HG03378 (cell line): ENCODE results near the gene BTBD18.

ENCODE experiments used
- ATAC-seq: cut with Tn5 transposase; IDR thresholded peaks from one replicate; pipeline ENCODE4 v1.9.1; 2021; ENCODE audit warnings: mild to moderate bottlenecking, moderate library complexity; ENCODE audit not compliant: unreplicated experiment

Gene BTBD18, protein sequence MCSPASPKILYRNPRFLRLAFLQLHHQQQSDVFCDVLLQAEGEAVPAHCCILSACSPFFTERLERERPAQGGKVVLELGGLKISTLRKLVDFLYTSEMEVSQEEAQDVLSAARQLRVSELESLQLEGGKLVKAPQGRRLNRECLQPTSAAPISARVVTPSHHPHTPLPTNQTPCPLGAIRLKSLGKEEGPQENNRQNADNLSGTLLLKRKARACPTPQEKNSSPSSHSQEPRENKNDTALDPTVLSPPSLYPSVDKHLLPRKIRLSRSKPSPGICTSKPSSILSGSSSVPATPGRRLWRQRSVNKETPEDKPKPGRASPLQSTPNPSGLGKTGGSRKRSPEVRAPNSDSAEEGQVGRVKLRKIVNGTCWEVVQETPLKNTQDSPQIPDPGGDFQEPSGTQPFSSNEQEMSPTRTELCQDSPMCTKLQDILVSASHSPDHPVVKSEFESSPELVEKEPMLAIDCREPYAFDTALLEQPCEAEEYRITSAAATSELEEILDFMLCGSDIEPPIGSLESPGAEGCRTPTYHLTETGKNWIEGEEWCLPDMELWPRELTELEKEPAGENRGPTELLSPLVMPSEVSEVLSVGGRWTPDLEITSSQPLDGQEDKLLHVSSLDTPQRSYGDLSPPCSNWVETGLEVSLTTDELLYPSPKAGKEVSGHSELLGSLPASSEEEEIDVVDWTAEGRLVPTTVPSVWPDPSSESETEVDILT

GRCh38 chr11:57751676-57752253, at the start of gene BTBD18:
TSS of gene BTBD18 (minus strand) at chr11:57751819. CDS start at chr11:57751188, 631 bp downstream.
- ATAC-seq: peak; percentile 44

DNA sequence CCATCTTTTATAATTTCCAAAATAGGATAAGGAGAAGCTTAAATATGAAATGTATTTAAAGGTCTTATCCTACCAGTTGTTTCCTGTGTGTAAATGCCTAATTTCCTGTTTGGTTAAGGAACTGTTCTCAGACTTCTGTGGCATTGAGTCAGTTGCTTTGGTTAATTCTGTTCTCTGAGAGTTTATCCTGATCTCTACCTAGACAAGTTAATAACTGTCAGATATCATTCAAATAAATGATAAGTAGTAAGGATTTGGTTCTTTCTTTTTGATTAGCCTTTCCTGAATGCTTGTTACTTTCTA, 49.5 kb upstream of the BTBD18 start:
- no peak for ATAC-seq

DNA sequence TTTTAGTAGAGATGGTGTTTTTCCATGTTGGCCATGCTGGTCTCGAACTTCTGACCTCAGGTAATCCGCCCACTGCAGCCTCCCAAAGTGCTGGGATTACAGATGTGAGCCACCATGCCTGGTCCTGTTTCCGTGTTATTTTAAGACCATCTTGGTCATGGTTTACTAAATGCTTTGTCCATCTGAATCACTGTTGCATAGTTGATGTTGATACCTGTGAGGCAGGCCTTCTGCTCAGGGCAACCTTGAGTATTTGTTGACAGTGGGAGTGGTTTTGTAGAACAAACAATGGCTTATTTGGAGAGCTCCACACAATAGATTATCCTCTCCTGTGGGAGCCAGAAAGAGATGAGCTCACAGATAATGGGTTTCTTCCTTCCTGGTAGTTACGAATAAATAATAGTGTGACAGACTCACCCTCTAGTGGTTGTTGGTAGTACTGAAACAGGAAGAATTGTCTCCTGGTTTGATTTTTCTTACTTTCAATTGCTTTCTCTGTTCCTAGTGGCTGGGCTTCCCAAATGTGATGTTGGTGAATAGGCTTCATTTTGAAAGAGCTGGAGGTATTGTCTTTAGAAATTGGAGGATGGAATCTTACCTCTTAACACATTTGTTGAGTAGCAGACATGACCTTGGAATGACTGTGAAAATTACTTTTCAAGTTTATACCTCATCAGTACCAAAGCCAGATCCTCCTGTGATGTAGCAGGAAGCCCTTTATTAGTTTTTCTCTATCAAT, 49.0 kb upstream of the BTBD18 start:
- peak; percentile 92 for ATAC-seq

GRCh38 chr11:57798905-57799559, 47.4 kb upstream of the BTBD18 start:
- no peak for ATAC-seq

GRCh38 chr11:57793351-57794115, 41.9 kb upstream of the BTBD18 start:
- no peak for ATAC-seq

DNA sequence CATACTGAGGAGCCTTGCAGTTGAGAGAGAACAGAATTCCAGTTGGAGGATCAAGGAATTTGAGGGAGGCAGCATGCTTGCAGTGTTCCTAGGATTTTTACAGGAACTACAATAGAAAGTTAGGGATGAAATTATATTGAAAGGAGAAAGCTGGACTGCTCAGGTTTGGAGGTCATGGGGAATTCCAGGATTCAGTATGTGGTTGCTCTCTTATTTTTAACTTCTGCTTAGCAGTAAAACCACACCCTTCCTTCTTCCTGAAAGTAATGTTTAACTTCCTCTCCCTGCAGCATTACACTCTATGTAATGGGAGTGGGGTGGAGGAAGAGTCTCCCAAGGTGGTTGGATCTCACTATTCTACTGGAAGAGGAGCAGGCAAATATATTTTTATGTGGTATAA, 41.3 kb upstream of the BTBD18 start:
- ATAC-seq: no peak

GRCh38 chr11:57792060-57792541, 40.5 kb upstream of the BTBD18 start:
- peak; percentile 88 for ATAC-seq

GRCh38 chr11:57791321-57792059, 39.9 kb upstream of the BTBD18 start:
- ATAC-seq: no peak

GRCh38 chr11:57788703-57789088, 37.1 kb upstream of the BTBD18 start:
- ATAC-seq: no peak

DNA sequence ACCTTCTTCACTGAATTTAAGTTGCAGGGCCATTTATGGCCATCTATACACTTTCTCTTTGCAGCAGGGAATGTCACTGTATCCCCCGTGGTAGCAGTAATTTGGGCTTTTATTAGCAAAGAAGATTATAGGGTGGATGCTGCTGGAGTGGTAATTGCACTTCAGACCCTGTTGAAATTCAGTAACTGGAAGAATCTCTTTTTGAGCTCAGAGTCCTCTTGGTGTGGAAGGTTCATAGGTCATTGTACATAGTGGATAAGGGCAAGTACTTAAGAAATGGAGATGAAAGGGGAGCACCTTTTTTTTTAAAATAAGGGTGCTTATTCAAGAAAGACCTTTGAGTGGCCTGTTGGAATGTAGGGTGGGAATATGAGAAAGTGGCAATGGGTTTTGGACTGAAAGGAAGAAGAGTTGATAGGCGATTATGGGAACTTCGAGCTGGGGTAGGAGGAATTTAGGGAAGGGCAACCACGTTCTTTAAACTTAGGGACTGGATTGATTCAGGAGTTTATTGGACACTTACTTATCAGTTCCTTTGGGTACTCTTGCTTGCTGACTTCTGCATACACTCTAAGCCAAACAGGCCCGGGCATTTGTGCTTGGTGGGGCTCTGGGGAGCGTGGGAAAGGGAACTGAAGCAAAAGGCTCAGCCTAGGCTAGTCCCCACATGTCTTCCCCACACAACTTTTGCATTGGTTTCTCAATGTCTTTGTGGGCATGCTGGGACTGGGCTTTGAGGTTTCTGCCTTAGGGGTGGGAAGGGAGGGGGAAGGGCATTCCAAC, 36.5 kb upstream of the BTBD18 start:
- ATAC-seq: no peak

DNA sequence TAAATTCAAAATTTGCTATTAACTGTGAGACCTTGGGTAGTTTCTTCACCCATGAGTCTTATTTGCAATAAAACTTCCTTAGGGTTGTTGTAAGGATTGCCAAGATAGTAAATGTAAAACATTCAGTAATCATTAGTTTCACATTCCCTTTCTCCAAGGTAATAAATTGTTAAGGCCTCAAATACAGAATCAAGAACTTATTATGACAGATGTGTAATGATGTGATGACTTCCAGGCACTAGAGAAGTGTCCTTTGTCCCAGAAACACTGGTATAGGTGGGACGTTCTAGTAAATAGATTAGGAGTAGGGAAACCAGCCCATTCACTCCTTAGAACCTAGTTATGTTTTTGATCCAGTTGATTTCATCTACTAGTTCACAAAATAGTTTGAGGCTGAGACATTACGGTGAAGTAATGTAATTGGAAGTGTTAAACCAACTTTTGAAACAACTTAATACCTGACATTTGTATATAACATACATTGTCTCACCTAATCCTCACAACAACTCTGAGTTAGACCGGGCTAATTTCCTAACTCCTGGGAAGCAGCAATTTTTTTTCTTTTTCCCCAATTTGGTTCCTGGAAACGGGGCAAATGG, 35.5 kb upstream of the BTBD18 start:
- ATAC-seq: no peak

DNA sequence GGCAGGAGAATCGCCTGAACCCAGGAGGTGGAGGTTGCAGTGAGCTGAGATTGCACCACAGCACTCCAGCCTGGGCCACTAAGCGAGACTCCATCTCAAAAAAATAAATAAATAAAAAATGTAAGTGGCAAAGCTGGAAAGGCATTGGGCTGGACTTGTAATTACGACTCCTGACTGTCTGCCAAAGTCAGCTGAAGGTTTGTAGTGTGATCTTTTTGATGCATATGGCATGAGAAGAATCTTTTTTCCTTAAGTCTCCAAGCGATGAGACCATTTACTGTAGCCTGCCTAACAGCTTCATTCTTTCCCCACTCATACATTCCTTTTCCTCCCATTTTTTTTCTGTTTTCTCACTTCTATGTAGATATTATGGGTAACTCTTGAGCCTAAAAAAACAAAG, 34.8 kb upstream of the BTBD18 start:
- ATAC-seq: no peak

- ATAC-seq: peak; percentile 67
Measured at GRCh38 chr11:57785072-57785471, 33.5 kb upstream of the BTBD18 start.

DNA sequence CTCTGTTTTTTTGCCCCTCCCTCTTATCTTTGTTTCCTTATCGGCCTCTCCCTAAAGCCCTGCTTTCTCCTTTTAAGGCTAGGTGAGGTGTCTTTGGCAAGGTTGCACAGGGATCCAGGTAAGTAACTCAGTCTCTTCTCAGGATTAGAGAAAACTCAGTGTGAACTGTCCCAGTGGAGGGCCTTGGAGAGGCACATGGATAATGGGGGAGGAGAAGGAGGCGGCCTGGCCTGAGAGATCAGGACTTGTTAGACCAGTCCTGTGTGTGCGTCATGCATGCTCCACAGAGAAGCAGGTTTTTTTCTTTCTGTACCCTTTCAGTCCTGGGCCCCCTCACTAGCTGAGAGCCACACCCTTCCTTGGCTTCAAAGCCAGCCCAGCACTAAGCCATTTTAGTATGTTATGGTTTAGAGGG, 29.9 kb upstream of the BTBD18 start:
- ATAC-seq: no peak

DNA sequence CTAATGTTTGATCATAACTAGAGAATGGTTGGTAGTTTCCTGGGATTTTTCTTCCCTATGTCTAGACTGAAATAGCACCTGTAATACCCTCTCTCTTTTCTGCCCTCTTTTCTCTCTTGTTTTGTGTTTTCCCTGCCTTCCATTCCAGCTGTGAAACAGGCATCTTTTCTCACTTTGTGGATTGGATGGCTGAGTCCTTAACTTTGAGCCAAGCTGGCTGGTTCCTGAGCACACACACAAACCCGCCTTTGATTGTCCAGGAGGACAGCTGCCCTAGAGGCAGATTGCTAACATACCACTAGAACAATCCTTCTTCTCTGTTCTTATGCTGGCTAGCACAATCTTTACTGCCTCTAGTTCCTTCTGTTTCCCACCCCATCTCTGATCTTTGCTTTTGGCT, 27.7 kb upstream of the BTBD18 start:
- no peak for ATAC-seq

DNA sequence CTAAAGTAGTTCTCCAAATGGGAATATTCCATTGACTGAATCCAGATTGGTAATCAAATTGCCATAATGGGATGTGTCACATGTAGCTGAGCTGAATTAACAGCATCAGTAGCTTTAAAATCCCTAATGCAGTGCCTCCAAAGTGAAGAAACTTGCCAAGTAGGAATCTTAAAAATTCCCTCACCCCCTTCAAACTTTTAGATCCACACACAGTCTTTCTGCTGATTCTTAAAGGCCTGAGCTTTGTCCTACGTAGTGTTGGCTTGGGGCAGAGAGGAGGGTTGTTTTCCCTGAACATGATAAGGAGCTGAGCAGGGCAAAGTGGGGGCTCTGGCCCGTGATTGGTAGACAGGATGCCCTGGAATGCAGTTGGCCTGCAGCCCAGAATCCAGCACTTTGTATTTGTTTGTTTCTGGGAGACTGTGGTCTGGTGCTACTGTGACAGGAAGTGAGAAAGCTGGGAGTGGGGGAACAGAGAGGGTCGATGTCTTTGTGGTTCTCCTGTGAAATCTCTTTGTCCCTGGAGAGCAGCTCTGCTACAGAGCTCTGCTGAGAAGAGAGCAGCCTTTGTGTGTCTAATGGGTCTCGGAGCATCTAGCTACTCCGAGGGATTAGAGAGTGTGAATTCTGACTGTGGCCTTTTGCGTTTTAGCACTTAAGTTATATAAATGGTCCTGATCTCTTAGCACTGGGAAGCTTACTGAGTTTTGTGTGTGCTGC, 26.9 kb upstream of the BTBD18 start:
- no peak for ATAC-seq

- no peak for ATAC-seq
Measured at GRCh38 chr11:57777969-57778317, 26.3 kb upstream of the BTBD18 start.
